K562 (cell line): ENCODE data around the gene PI16. TPM values are rescaled to one million over a fixed set of nuclear protein-coding genes. Genes with fewer than 3 reads are reported as not detected.

ENCODE experiments used
- CBFA2T2 ChIP-seq: fragments of 450-650 bp; conservative IDR thresholded peaks from 2 replicates; pipeline ENCODE4 v1.6.1; 2017; ENCODE audit warnings: mild to moderate bottlenecking
- CHD2 ChIP-seq: IDR thresholded peaks from 2 replicates; pipeline ENCODE4 v1.6.1; 2011; ENCODE audit warnings: low read depth, low read length
- DPF2 ChIP-seq: fragments of 450-650 bp; IDR thresholded peaks from 2 replicates; pipeline ENCODE4 v1.6.1; 2016
- EP400 ChIP-seq: fragments of 450-650 bp; IDR thresholded peaks from 2 replicates; pipeline ENCODE4 v1.6.1; 2017; ENCODE audit warnings: antibody characterized with exemption, mild to moderate bottlenecking, moderate library complexity
- ESRRA ChIP-seq: fragments of 450-650 bp; IDR thresholded peaks from 2 replicates; pipeline ENCODE4 v1.6.1; 2014; ENCODE audit warnings: low read depth, mild to moderate bottlenecking, moderate library complexity, borderline replicate concordance
- HDAC1 ChIP-seq, 2 experiments: fragments of 450-650 bp; IDR thresholded peaks; 2 replicates each; pipeline ENCODE4 v1.6.1; 2016 to 2017; ENCODE audit warnings: inconsistent platforms in 1 of 2, mild to moderate bottlenecking in 1 of 2, moderate library complexity in 1 of 2
- HDAC2 ChIP-seq: fragments of 450-650 bp; IDR thresholded peaks from 2 replicates; pipeline ENCODE4 v1.6.1; 2016; ENCODE audit warnings: mild to moderate bottlenecking
- HDGF ChIP-seq: fragments of 450-650 bp; IDR thresholded peaks from 2 replicates; pipeline ENCODE4 v1.6.1; 2016
- MAFG ChIP-seq: fragments of 450-650 bp; conservative IDR thresholded peaks from 2 replicates; pipeline ENCODE4 v1.6.1; 2016; ENCODE audit warnings: missing genetic modification characterization, missing compliant biosample characterization
- MCM7 ChIP-seq, 2 experiments: fragments of 450-650 bp; IDR thresholded peaks; 2 replicates each; pipeline ENCODE4 v1.6.1; 2016 to 2018
- NR2C1 ChIP-seq, 2 experiments: fragments of 450-650 bp; IDR thresholded peaks; 2 replicates each; pipeline ENCODE4 v1.6.1; 2017; ENCODE audit warnings: mild to moderate bottlenecking in 2 of 2, antibody characterized with exemption in 1 of 2, inconsistent platforms in 1 of 2, missing compliant biosample characterization in 1 of 2, missing genetic modification characterization in 1 of 2
- PML ChIP-seq: IDR thresholded peaks from 2 replicates; pipeline ENCODE4 v1.6.1; 2012; ENCODE audit warnings: low read length, inconsistent platforms
- RCOR1 ChIP-seq, 2 experiments: IDR thresholded peaks; 2 replicates each; pipeline ENCODE4 v1.6.1; 2012; ENCODE audit warnings: low read depth in 2 of 2, low read length in 2 of 2, borderline replicate concordance in 1 of 2, improper control_type of control experiment in 1 of 2
- RREB1 ChIP-seq: fragments of 250-450 bp; sonication (Bioruptor Pico); IDR thresholded peaks from 2 replicates; pipeline ENCODE4 v1.4.0; 2020
- SOX6 ChIP-seq: fragments of 450-650 bp; IDR thresholded peaks from 2 replicates; pipeline ENCODE4 v1.6.1; 2014; ENCODE audit warnings: mild to moderate bottlenecking
- SREBF2 ChIP-seq: sonication (generic); formaldehyde crosslinking; IDR thresholded peaks from 2 replicates; pipeline ENCODE4 v1.4.0; 2020; ENCODE audit warnings: mild to moderate bottlenecking, missing genetic modification reagents
- TAL1 ChIP-seq: fragments of 450-650 bp; IDR thresholded peaks from 2 replicates; pipeline ENCODE4 v1.6.1; 2016; ENCODE audit warnings: mild to moderate bottlenecking
- TOE1 ChIP-seq, 2 experiments: fragments of 450-650 bp in 1 of 2; sonication (generic) in 1 of 2; formaldehyde crosslinking in 1 of 2; IDR thresholded peaks; 2 replicates each; pipeline versions ENCODE4 v1.7.1 to v1.8.0; 2016 to 2022; ENCODE audit warnings: borderline replicate concordance in 2 of 2, mild to moderate bottlenecking in 2 of 2, antibody characterized with exemption in 1 of 2, inconsistent platforms in 1 of 2, low read depth in 1 of 2, missing genetic modification reagents in 1 of 2, moderate library complexity in 1 of 2
- ZNF408 ChIP-seq: fragments of 250-450 bp; sonication (Bioruptor Pico); IDR thresholded peaks from 2 replicates; pipeline ENCODE4 v1.4.0; 2020; ENCODE audit warnings: low read depth, mild to moderate bottlenecking, moderate library complexity
- ZNF507 ChIP-seq: conservative IDR thresholded peaks from 2 replicates; pipeline ENCODE4 v1.6.1; 2017; ENCODE audit warnings: missing genetic modification characterization, missing compliant biosample characterization
- polyA plus RNA-seq, 8 experiments: library from polyadenylated mRNA; depleted of rRNA in 4 of 8; stranded (reverse) in 5 of 8; unstranded in 3 of 8; fragments of >200 nt; fragmentation: Nextera tagmentation in 2 of 8; fragmentation: Illumina TruSeq in 1 of 8; extraction: Ambion mirVana in 2 of 8; extraction: Trizol in 1 of 8; gene quantifications; 2 replicates each; pipeline versions ENCODE4 v1.2.1 to v1.2.3, GENCODE V29; 2011 to 2014; ENCODE audit warnings: inconsistent platforms in 1 of 8, missing spikeins in 1 of 8
- total RNA-seq, 7 experiments: library from RNA; depleted of rRNA in 6 of 7; stranded (reverse); fragments of >200 nt in 6 of 7; fragmentation: Illumina TruSeq in 2 of 7; extraction: Trizol in 2 of 7; gene quantifications; 2 replicates each; pipeline versions ENCODE4 v1.2.1 to v1.2.3, GENCODE V29; 2011 to 2021; ENCODE audit warnings: low replicate concordance in 1 of 7
- TF ChIP-seq, protein P1 (sequence below): fragments of 250-450 bp; sonication (Bioruptor Pico); IDR thresholded peaks from 2 replicates; pipeline ENCODE4 v1.5.1; 2021; ENCODE audit warnings: mild to moderate bottlenecking
- TF ChIP-seq, protein P2 (sequence below), 2 experiments: fragments of 450-650 bp; conservative IDR thresholded peaks; 2 replicates each; pipeline ENCODE4 v1.6.1; 2017; ENCODE audit warnings: mild to moderate bottlenecking in 2 of 2, moderate library complexity in 2 of 2

Gene PI16
- total and polyA plus RNA-seq, 9 of the 15 experiments (the other 6 are each of a cell fraction or from before 2014, with no cell fraction given), result 0.06 to 0.18 TPM; not detected in 7

GRCh38 chr6:36908747-36909146, 45.8 kb upstream of the PI16 start (continued):
- TF ChIP-seq RREB1 (no peak), HDAC1 (IDR thresholded peaks at IDR 0.05) (peak in 1 of 2 experiments; percentile 39; a peak in 1 of 4 replicates), CHD2 (no peak), EP400 (0 out of 2 replicates have a peak, but pooled peaks have one; percentile 23), PML (no peak), SREBF2 (CRISPR knock-in tag) (no peak), MAFG (peak; percentile 81), ESRRA (peak; percentile 55; the same call in 1 of the 2 replicates), SOX6 (peak; percentile 56), HDAC2 (0 out of 2 replicates have a peak, but pooled peaks have one; percentile 26), DPF2 (peak; percentile 64), NR2C1 (IDR thresholded peaks at IDR 0.05) (no peak), NR2C1 (tag; IDR thresholded peaks at IDR 0.05) (0 out of 2 replicates have a peak, but pooled peaks have one; percentile 17), TOE1 (IDR thresholded peaks at IDR 0.05; ENCODE audit: borderline replicate concordance) (no peak), TOE1 (CRISPR knock-in tag; IDR thresholded peaks at IDR 0.05; ENCODE audit: borderline replicate concordance, low read depth) (no peak), HDGF (no peak), MCM7 (IDR thresholded peaks at IDR 0.05) (no peak), ZNF507 (tag) (no peak), CBFA2T2 (peak; percentile 54), RCOR1 (IDR thresholded peaks at IDR 0.05; ENCODE audit: borderline replicate concordance in 1 of 2, low read depth in 2 of 2, low read length in 2 of 2) (peak in 1 of 2 experiments; percentile 56; a peak in 1 of 4 replicates), TAL1 (peak; percentile 67), ZNF408 (CRISPR knock-in tag) (no peak)
- TF ChIP-seq, protein P1, sequence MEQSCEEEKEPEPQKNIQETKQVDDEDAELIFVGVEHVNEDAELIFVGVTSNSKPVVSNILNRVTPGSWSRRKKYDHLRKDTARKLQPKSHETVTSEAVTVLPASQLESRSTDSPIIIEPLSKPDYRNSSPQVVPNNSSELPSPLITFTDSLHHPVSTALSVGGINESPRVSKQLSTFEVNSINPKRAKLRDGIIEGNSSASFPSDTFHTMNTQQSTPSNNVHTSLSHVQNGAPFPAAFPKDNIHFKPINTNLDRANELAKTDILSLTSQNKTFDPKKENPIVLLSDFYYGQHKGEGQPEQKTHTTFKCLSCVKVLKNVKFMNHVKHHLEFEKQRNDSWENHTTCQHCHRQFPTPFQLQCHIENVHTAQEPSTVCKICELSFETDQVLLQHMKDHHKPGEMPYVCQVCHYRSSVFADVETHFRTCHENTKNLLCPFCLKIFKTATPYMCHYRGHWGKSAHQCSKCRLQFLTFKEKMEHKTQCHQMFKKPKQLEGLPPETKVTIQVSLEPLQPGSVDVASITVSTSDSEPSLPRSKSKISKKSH (CRISPR knock-in tag), result no peak
- TF ChIP-seq, protein P2, sequence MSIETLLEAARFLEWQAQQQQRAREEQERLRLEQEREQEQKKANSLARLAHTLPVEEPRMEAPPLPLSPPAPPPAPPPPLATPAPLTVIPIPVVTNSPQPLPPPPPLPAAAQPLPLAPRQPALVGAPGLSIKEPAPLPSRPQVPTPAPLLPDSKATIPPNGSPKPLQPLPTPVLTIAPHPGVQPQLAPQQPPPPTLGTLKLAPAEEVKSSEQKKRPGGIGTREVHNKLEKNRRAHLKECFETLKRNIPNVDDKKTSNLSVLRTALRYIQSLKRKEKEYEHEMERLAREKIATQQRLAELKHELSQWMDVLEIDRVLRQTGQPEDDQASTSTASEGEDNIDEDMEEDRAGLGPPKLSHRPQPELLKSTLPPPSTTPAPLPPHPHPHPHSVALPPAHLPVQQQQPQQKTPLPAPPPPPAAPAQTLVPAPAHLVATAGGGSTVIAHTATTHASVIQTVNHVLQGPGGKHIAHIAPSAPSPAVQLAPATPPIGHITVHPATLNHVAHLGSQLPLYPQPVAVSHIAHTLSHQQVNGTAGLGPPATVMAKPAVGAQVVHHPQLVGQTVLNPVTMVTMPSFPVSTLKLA (conservative IDR thresholded peaks at IDR 0.05), result peak in 1 of 2 experiments; percentile 43; a peak in 2 of 4 replicates
